Measurements from ENCODE around the gene CRYBG1.
"Not testable (repeated sequence)": the region's sequence is repeated elsewhere in the genome, so short reads cannot be mapped to it uniquely, and the experiment has no call there.

The CRYBG1 gene

GRCh38 chr6:106557837-106558236 is 197.3 kb downstream of the CRYBG1 start:
- Histone ChIP-seq H3K4me3 (ENCODE audit: low read length) (no peak overlapping the region), H3K9me3 (replicated peaks; ENCODE audit: insufficient read depth, low read length) (no peaks in the 10 kb centered on the region), H2AFZ (ENCODE audit: low read length) (no peak overlapping the region), H3K79me2 (ENCODE audit: low read length) (no peaks in the 10 kb centered on the region), H3K9me2 (replicated peaks; ENCODE audit: insufficient read depth, low read length) (no peaks in the 10 kb centered on the region), H3K9ac (ENCODE audit: low read length) (no peak overlapping the region), H3K4me2 (ENCODE audit: low read depth, low read length) (no peak overlapping the region), H3K4me1 (ENCODE audit: low read length) (no peaks in the 10 kb centered on the region), H3F3A (ENCODE audit: insufficient read depth, low read length) (no peaks in the 10 kb centered on the region), H3K27ac (ENCODE audit: low read length) (no peak overlapping the region), H3K36me3 (replicated peaks; ENCODE audit: insufficient read depth, low read length) (no peaks in the 10 kb centered on the region), H3K27me3 (replicated peaks; ENCODE audit: insufficient read depth, low read length) (no peaks in the 10 kb centered on the region), H4K20me1 (ENCODE audit: insufficient read depth, low read length) (no peaks in the 10 kb centered on the region)
- TF ChIP-seq EZH2phosphoT487 (IDR thresholded peaks at IDR 0.05; ENCODE audit: low read length) (no peak), CTCF (IDR thresholded peaks at IDR 0.05; ENCODE audit: low read length) (no peak), EZH2 (optimal IDR thresholded peaks at IDR 0.05; ENCODE audit: low read depth, low read length) (no peak)
- no peak for DNase-seq

- H3K27ac ChIP-seq (ENCODE audit: low read length), result no peak overlapping the region
- no peaks in the 10 kb centered on the region for H3F3A ChIP-seq (ENCODE audit: insufficient read depth, low read length)
- no peak for DNase-seq
- no peak for TF ChIP-seq EZH2 (optimal IDR thresholded peaks at IDR 0.05; ENCODE audit: low read depth, low read length)
- TF ChIP-seq CTCF (IDR thresholded peaks at IDR 0.05; ENCODE audit: low read length), result no peak
- TF ChIP-seq EZH2phosphoT487 (IDR thresholded peaks at IDR 0.05; ENCODE audit: low read length), result no peak
- no peaks in the 10 kb centered on the region for H3K36me3 ChIP-seq (replicated peaks; ENCODE audit: insufficient read depth, low read length)
- no peaks in the 10 kb centered on the region for H3K27me3 ChIP-seq (replicated peaks; ENCODE audit: insufficient read depth, low read length)
- H4K20me1 ChIP-seq (ENCODE audit: insufficient read depth, low read length), result no peaks in the 10 kb centered on the region
- no peak overlapping the region for H2AFZ ChIP-seq (ENCODE audit: low read length)
- no peak overlapping the region for H3K9ac ChIP-seq (ENCODE audit: low read length)
- no peak overlapping the region for H3K4me3 ChIP-seq (ENCODE audit: low read length)
- H3K4me1 ChIP-seq (ENCODE audit: low read length), result no peaks in the 10 kb centered on the region
- H3K9me2 ChIP-seq (replicated peaks; ENCODE audit: insufficient read depth, low read length), result no peaks in the 10 kb centered on the region
- no peaks in the 10 kb centered on the region for H3K79me2 ChIP-seq (ENCODE audit: low read length)
- no peaks in the 10 kb centered on the region for H3K9me3 ChIP-seq (replicated peaks; ENCODE audit: insufficient read depth, low read length)
- no peak overlapping the region for H3K4me2 ChIP-seq (ENCODE audit: low read depth, low read length)
Measured at GRCh38 chr6:106558364-106558763, 197.8 kb downstream of the CRYBG1 start.

- not testable (repeated sequence) for H3K4me2 ChIP-seq (ENCODE audit: low read depth, low read length); H3K4me1 ChIP-seq (ENCODE audit: low read length); H3K36me3 ChIP-seq (replicated peaks; ENCODE audit: insufficient read depth, low read length); H3F3A ChIP-seq (ENCODE audit: insufficient read depth, low read length); H3K9me2 ChIP-seq (replicated peaks; ENCODE audit: insufficient read depth, low read length); H3K9me3 ChIP-seq (replicated peaks; ENCODE audit: insufficient read depth, low read length); H3K9ac ChIP-seq (ENCODE audit: low read length); DNase-seq; H4K20me1 ChIP-seq (ENCODE audit: insufficient read depth, low read length); H2AFZ ChIP-seq (ENCODE audit: low read length); H3K27me3 ChIP-seq (replicated peaks; ENCODE audit: insufficient read depth, low read length); H3K4me3 ChIP-seq (ENCODE audit: low read length); H3K79me2 ChIP-seq (ENCODE audit: low read length); H3K27ac ChIP-seq (ENCODE audit: low read length)
Measured at GRCh38 chr6:106559659-106560058, 199.1 kb downstream of the CRYBG1 start.

- no peaks in the 10 kb centered on the region for H3K36me3 ChIP-seq (replicated peaks; ENCODE audit: insufficient read depth, low read length)
- H3K79me2 ChIP-seq (ENCODE audit: low read length), result no peaks in the 10 kb centered on the region
- no peak overlapping the region for H3K27ac ChIP-seq (ENCODE audit: low read length)
- H3K27me3 ChIP-seq (replicated peaks; ENCODE audit: insufficient read depth, low read length), result no peaks in the 10 kb centered on the region
- no peak overlapping the region for H3K4me2 ChIP-seq (ENCODE audit: low read depth, low read length)
- H3K9me3 ChIP-seq (replicated peaks; ENCODE audit: insufficient read depth, low read length), result no peaks in the 10 kb centered on the region
- H3K4me1 ChIP-seq (ENCODE audit: low read length), result no peaks in the 10 kb centered on the region
- no peak overlapping the region for H3K9ac ChIP-seq (ENCODE audit: low read length)
- no peaks in the 10 kb centered on the region for H4K20me1 ChIP-seq (ENCODE audit: insufficient read depth, low read length)
- H2AFZ ChIP-seq (ENCODE audit: low read length), result no peak overlapping the region
- no peak for TF ChIP-seq EZH2phosphoT487 (IDR thresholded peaks at IDR 0.05; ENCODE audit: low read length)
- no peak for TF ChIP-seq EZH2 (optimal IDR thresholded peaks at IDR 0.05; ENCODE audit: low read depth, low read length)
- no peak for TF ChIP-seq CTCF (IDR thresholded peaks at IDR 0.05; ENCODE audit: low read length)
- no peaks in the 10 kb centered on the region for H3F3A ChIP-seq (ENCODE audit: insufficient read depth, low read length)
- no peak overlapping the region for H3K4me3 ChIP-seq (ENCODE audit: low read length)
- H3K9me2 ChIP-seq (replicated peaks; ENCODE audit: insufficient read depth, low read length), result no peaks in the 10 kb centered on the region
- no peak for DNase-seq
Measured at GRCh38 chr6:106560996-106561685, 200.6 kb downstream of the CRYBG1 start.
